Kidney (tissue), 14 donors: Measurements from ENCODE around the gene DSCAML1. TPM values are rescaled to one million over a fixed set of nuclear protein-coding genes. Genes with fewer than 3 reads are reported as not detected.

Experiments
- DNase-seq, 5 donors: peaks; one replicate each; pipeline ENCODE4 v3.0.0-alpha.2; 2013 to 2020
- FAIRE-seq: peaks from 2 replicates; lab custom pipeline; 2012; peaks lifted over from hg19 to GRCh38; lab: Jason Lieb, UNC
- H3K27ac ChIP-seq, 2 donors: one replicate each; pipeline ENCODE4 v1.7.0; 2013; ENCODE audit warnings: low read depth in 2 of 2, low read length in 2 of 2, inconsistent platforms in 1 of 2
- H3K27me3 ChIP-seq: one replicate; pipeline ENCODE4 v1.7.1; 2013; ENCODE audit warnings: low read length, inconsistent platforms; ENCODE audit not compliant: control insufficient read depth, insufficient read depth
- H3K36me3 ChIP-seq, 3 donors: one replicate each; pipeline versions ENCODE4 v1.7.0 to v1.7.1; 2013; ENCODE audit warnings: low read length in 3 of 3, control low read depth in 1 of 3, inconsistent platforms in 1 of 3; ENCODE audit not compliant: insufficient read depth in 3 of 3, control insufficient read depth in 2 of 3
- H3K4me1 ChIP-seq, 3 donors: one replicate each; pipeline versions ENCODE4 v1.7.0 to v1.7.1; 2013; ENCODE audit warnings: low read length in 3 of 3, inconsistent platforms in 1 of 3, low read depth in 1 of 3; ENCODE audit not compliant: control insufficient read depth in 2 of 3, insufficient read depth in 2 of 3
- H3K4me3 ChIP-seq, 3 donors: one replicate each; pipeline versions ENCODE4 v1.7.0 to v1.8.1; 2013; ENCODE audit warnings: low read length in 3 of 3, control low read depth in 1 of 3, inconsistent platforms in 1 of 3
- H3K9ac ChIP-seq, 3 donors: one replicate each; pipeline versions ENCODE4 v1.7.0 to v1.7.1; 2013; ENCODE audit warnings: low read length in 3 of 3, control low read depth in 1 of 3, inconsistent platforms in 1 of 3
- H3K9me3 ChIP-seq, 3 donors: one replicate each; pipeline versions ENCODE4 v1.7.0 to v1.7.1; 2013; ENCODE audit warnings: low read length in 3 of 3, control low read depth in 1 of 3, inconsistent platforms in 1 of 3; ENCODE audit not compliant: control insufficient read depth in 2 of 3, insufficient read depth in 1 of 3
- CTCF ChIP-seq: IDR thresholded peaks from 3 replicates; pipeline ENCODE4 v1.5.1; 2012; ENCODE audit warnings: mild to moderate bottlenecking, moderate library complexity, borderline replicate concordance; ENCODE audit not compliant: insufficient read depth; ENCODE audit errors: extremely low read depth
- intact Hi-C: fragments of 100-400 bp; cut with DNase I; formaldehyde crosslinking; loops from one replicate; pipeline ENCODE4 v1.11.1; 2022
- polyA plus RNA-seq: library from polyadenylated mRNA; stranded (reverse); fragments of 350-450 nt; fragmentation: Illumina TruSeq; extraction: RNeasy Lipid Tissue Mini Kit (QIAGEN cat#74804); gene quantifications from one replicate; pipeline ENCODE4 v1.2.3, GENCODE V29; 2014; ENCODE audit warnings: low read depth, low replicate concordance; ENCODE audit not compliant: insufficient read depth
- total RNA-seq: library from RNA; stranded (reverse); fragmentation: NEBNext Ultra II Directional; extraction: Animal tissue kit (Norgen Biotek cat#: 25700); gene quantifications from one replicate; pipeline ENCODE4 v1.2.1, GENCODE V29; 2021
- donor health status: control.
- donor health status: control.
- donor health status: control.
- donor health status: control.
- donor health status: control.
- donor health status: DM: yes; HTN: yes; CAD: no.
- donor health status: Normal renal cell carcinoma (clear cell type).

Gene DSCAML1
- total and polyA plus RNA-seq, 2 donors from 2014 or later: 0.95 to 17.3 TPM

DNA sequence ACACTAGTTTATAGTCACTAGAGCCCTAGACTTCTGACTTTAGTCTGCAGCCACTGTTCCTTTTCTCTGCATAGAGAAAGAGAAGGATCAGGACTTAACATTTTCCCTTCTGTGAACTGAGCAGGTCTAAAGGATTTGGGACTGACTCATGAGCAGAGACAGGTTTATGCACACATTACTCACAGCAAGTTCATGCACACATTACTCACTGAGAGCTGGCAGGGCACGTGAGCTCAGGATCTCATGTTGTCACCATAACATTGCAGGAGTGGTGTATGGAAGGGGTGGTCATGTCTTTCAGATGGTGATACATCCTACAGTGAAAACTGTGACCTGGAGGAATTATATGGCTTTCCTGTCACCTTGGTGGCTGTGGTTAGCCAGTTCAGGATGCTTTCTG is 413.0 kb downstream of the DSCAML1 start:
- no peak overlapping the region for H3K4me3 ChIP-seq
- peak in 1 of 5 donors; percentile 16 for DNase-seq
- intact Hi-C loops: no loop called here
- H3K4me1 ChIP-seq: no peaks in the 10 kb centered on the region
- peaks cover 2 to 24% (median 17%) of the 10 kb centered on the region in 3 donors for H3K36me3 ChIP-seq
- no peak for FAIRE-seq
- TF ChIP-seq CTCF: no peak
- no peak overlapping the region for H3K27ac ChIP-seq
- no peaks in the 10 kb centered on the region for H3K27me3 ChIP-seq
- H3K9ac ChIP-seq: no peak overlapping the region
- H3K9me3 ChIP-seq: no peaks in the 10 kb centered on the region

DNA sequence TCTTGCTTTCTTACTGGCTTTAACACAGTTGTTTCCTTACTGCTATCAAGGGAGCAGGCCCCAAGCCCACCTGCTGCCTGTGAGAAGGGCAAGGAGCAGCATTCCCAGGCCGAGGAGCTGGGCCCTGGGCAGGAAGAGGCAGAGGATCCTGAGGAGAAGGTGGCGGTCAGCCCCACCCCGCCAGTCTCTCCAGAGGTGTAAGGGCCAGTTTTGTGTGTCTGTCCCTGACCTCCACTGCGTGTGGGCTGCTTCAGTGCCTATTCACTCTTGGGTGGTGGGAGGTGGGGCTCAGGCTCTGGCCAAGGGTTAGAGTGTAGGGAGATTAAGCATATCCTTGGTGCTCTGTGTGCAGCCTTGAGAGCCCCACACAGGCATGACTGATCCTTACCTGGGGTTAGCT is 414.3 kb downstream of the DSCAML1 start:
- DNase-seq (no peak), FAIRE-seq (no peak)
- Histone ChIP-seq H3K9ac (no peak overlapping the region), H3K27me3 (no peaks in the 10 kb centered on the region), H3K27ac (no peak overlapping the region), H3K4me1 (no peaks in the 10 kb centered on the region), H3K36me3 (peaks cover 2 to 24% (median 17%) of the 10 kb centered on the region in 3 donors), H3K4me3 (no peak overlapping the region), H3K9me3 (no peaks in the 10 kb centered on the region)
- no peak for TF ChIP-seq CTCF
- intact Hi-C loops: no loop called here

DNA sequence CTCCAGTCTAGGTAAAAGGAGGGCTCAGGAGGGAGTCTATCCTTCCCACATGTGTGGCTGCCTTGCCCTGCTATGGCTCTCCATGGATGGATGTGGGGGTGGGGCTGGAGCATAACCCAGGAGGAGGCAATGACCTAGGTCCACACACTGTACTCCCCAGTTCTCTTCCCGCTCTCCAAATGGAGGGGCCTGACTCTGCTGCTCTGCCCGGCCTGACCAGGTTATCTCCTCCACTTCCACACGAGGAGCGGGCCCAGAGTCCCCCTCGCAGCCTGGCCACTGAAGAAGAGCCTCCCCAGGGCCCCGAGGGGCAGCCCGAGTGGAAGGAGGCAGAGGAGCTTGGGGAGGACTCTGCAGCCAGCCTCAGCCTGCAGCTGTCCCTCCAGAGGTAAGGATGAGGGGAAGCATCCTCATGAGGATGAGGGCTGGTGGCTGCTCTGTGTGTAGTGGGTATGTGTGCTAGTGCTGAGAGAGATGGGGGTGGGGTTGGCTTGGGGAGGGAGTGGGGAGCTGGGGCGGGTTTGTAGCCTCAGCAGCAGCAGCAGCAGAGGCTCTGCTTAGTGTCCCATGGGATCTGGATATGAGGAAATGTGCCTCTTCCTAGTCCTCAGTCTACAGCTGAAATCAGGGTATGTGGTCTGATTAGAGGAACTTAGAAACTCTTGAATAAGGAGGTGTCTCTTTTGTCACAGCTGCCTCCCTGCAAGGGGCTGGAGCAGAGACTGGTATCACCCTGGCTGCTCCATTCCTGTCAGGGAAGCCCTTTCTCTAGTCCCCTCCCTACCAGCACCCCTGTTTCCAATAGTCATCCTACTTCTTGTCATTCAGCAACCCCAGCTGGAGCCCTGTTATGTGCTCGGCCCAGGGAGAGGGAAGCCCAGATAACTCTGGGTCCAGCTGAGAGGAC is 415.3 kb downstream of the DSCAML1 start:
- no peak for DNase-seq
- no peak overlapping the region for H3K27ac ChIP-seq
- no peaks in the 10 kb centered on the region for H3K4me1 ChIP-seq
- intact Hi-C loops: no loop called here
- peaks cover 0 to 24% (median 16%) of the 10 kb centered on the region in 3 donors for H3K36me3 ChIP-seq
- no peak overlapping the region for H3K9ac ChIP-seq
- no peak for TF ChIP-seq CTCF
- FAIRE-seq: no peak
- no peaks in the 10 kb centered on the region for H3K27me3 ChIP-seq
- no peaks in the 10 kb centered on the region for H3K9me3 ChIP-seq
- no peak overlapping the region for H3K4me3 ChIP-seq
